GM12878 (cell line): ENCODE results near the gene VDR. TPM values are rescaled to one million over a fixed set of nuclear protein-coding genes. Genes with fewer than 3 reads are reported as not detected.

Experiments used
- ATAC-seq: fragments of 200-7000 bp; cut with Tn5 transposase; 3 replicates; pipeline ENCODE4 v1.9.1; 2020; ENCODE audit warnings: mild to moderate bottlenecking, moderate library complexity
- BruUV-seq: library from RNA; stranded (reverse); fragments of 400-500 nt; replicated peaks from 2 replicates; lab custom pipeline; 2021; lab: Mats Ljungman, UMichigan
- CTCF ChIA-PET: fragments of 300-600 bp; sonication (Branson Sonifier 250); formaldehyde crosslinking; extraction: SDS; loops from one replicate; lab custom pipeline; 2021; ENCODE audit warnings: inconsistent platforms; lab: Yijun Ruan, JAX
- POLR2A ChIA-PET: fragments of 350-600 bp; formaldehyde crosslinking; extraction: SDS; loops from one replicate; lab custom pipeline; 2021; ENCODE audit warnings: inconsistent platforms; lab: Charles Lee
- RAD21 ChIA-PET: fragments of 300-600 bp; sonication (Branson Sonifier 250); formaldehyde crosslinking; loops from one replicate; lab custom pipeline; 2023; ENCODE audit warnings: antibody characterized with exemption; ENCODE audit not compliant: unreplicated experiment; lab: Charles Lee
- SMC1A ChIA-PET: fragments of 300-600 bp; sonication (Branson Sonifier 250); formaldehyde crosslinking; loops from one replicate; lab custom pipeline; 2023; ENCODE audit not compliant: unreplicated experiment, uncharacterized antibody; lab: Charles Lee
- DNase-seq: peaks from one replicate; pipeline ENCODE4 v3.0.0-alpha.2; 2011; ENCODE audit warnings: low read depth, low spot score
- FAIRE-seq: peaks from 3 replicates; lab custom pipeline; 2011; peaks lifted over from hg19 to GRCh38; lab: Jason Lieb, UNC
- H2AFZ ChIP-seq: 2 replicates; pipeline ENCODE4 v1.6.0; 2011; ENCODE audit warnings: low read depth, low read length, control low read depth; ENCODE audit not compliant: control insufficient read depth
- H3K27ac ChIP-seq: 2 replicates; pipeline ENCODE4 v1.5.1; 2011; ENCODE audit warnings: control low read depth; ENCODE audit not compliant: control insufficient read depth, insufficient read depth
- H3K27me3 ChIP-seq, 2 experiments: replicated peaks in 1 of 2; 2 replicates each; pipeline versions ENCODE4 v1.6.0 to v1.6.1; 2011; ENCODE audit warnings: low read length in 1 of 2; ENCODE audit not compliant: control insufficient read depth in 2 of 2, insufficient read depth in 2 of 2
- H3K36me3 ChIP-seq, 2 experiments: 2 replicates each; pipeline ENCODE4 v1.5.1; 2011; ENCODE audit warnings: low read length in 1 of 2; ENCODE audit not compliant: control insufficient read depth in 2 of 2, insufficient read depth in 2 of 2
- H3K4me1 ChIP-seq: 2 replicates; pipeline ENCODE4 v1.6.1; 2011; ENCODE audit warnings: mild to moderate bottlenecking, low read length, moderate library complexity, mixed read lengths; ENCODE audit not compliant: control insufficient read depth, insufficient read depth
- H3K4me2 ChIP-seq: 2 replicates; pipeline ENCODE4 v1.6.0; 2011; ENCODE audit warnings: control low read depth; ENCODE audit not compliant: control insufficient read depth, insufficient read depth
- H3K4me3 ChIP-seq: fragments of 200-600 bp; sonication (generic); 2 replicates; pipeline ENCODE4 v1.5.1; 2016
- H3K79me2 ChIP-seq: 2 replicates; pipeline ENCODE4 v1.6.0; 2011; ENCODE audit warnings: low read length; ENCODE audit not compliant: control insufficient read depth, insufficient read depth
- H3K9ac ChIP-seq: 2 replicates; pipeline ENCODE4 v1.8.0; 2011; ENCODE audit warnings: low read length, control low read depth, mixed read lengths; ENCODE audit not compliant: control insufficient read depth, insufficient read depth
- H3K9me3 ChIP-seq: replicated peaks from 3 replicates; pipeline ENCODE4 v1.5.1; 2011; ENCODE audit warnings: mild to moderate bottlenecking, low read length; ENCODE audit not compliant: control insufficient read depth, insufficient read depth
- H4K20me1 ChIP-seq: 2 replicates; pipeline ENCODE4 v1.6.0; 2011; ENCODE audit not compliant: control insufficient read depth, insufficient read depth
- E2F8 ChIP-seq: fragments of 450-650 bp; IDR thresholded peaks from 2 replicates; pipeline ENCODE4 v1.6.1; 2018; ENCODE audit warnings: mild to moderate bottlenecking, low read depth, moderate library complexity; ENCODE audit not compliant: partially characterized antibody
- EP300 ChIP-seq, 2 experiments: fragments of 150-350 bp in 1 of 2; IDR thresholded peaks; 2 replicates each; pipeline ENCODE4 v1.6.1; 2011 to 2012; ENCODE audit warnings: low read depth in 2 of 2, low read length in 2 of 2, borderline replicate concordance in 1 of 2, improper control_type of control experiment in 1 of 2, inconsistent platforms in 1 of 2; ENCODE audit not compliant: control insufficient read depth in 1 of 2
- ETV6 ChIP-seq, 2 experiments: fragments of 450-650 bp in 1 of 2; IDR thresholded peaks in 1 of 2; conservative IDR thresholded peaks in 1 of 2; 2 replicates each; pipeline ENCODE4 v1.6.1; 2014; ENCODE audit warnings: antibody characterized with exemption in 1 of 2, borderline replicate concordance in 1 of 2, low read depth in 1 of 2, mild to moderate bottlenecking in 1 of 2, moderate library complexity in 1 of 2
- FOS ChIP-seq: IDR thresholded peaks from 3 replicates; pipeline ENCODE4 v1.6.1; 2011; ENCODE audit warnings: borderline replicate concordance; ENCODE audit not compliant: insufficient read length; ENCODE audit errors: extremely low read depth
- IKZF2 ChIP-seq, 2 experiments: fragments of 450-650 bp; IDR thresholded peaks; 2 replicates each; pipeline ENCODE4 v1.6.1; 2017; ENCODE audit warnings: mild to moderate bottlenecking in 2 of 2, moderate library complexity in 2 of 2
- POLR2AphosphoS2 ChIP-seq: IDR thresholded peaks from 2 replicates; pipeline ENCODE4 v1.6.1; 2011; ENCODE audit warnings: low read depth, mild to moderate bottlenecking, low read length, improper control_type of control experiment, moderate library complexity
- SMAD1 ChIP-seq: fragments of 450-650 bp; IDR thresholded peaks from 2 replicates; pipeline ENCODE4 v1.6.1; 2018; ENCODE audit warnings: mild to moderate bottlenecking, low read depth; ENCODE audit not compliant: partially characterized antibody
- USF2 ChIP-seq: IDR thresholded peaks from 2 replicates; pipeline ENCODE4 v1.6.1; 2011; ENCODE audit warnings: low read depth, low read length, improper control_type of control experiment, borderline replicate concordance
- WRNIP1 ChIP-seq: IDR thresholded peaks from 2 replicates; pipeline ENCODE4 v1.6.1; 2011; ENCODE audit warnings: low read depth, low read length, improper control_type of control experiment, borderline replicate concordance
- YY1 ChIP-seq: IDR thresholded peaks from 2 replicates; pipeline ENCODE4 v1.6.1; 2011; ENCODE audit warnings: low read depth, mild to moderate bottlenecking, low read length
- ZNF274 ChIP-seq: IDR thresholded peaks from one replicate; pipeline ENCODE4 v1.8.0; 2011; ENCODE audit not compliant: insufficient read length, insufficient read depth
- WGBS: methylation state at CpG from one replicate; pipeline ENCODE4 v1.1.6; 2016; ENCODE audit warnings: low lambda C conversion rate; ENCODE audit not compliant: insufficient replicate concordance, insufficient coverage; ENCODE audit errors: missing lambda C conversion rate; 5-methylcytosine and 5-hydroxymethylcytosine counted together
- in situ Hi-C: fragments of 300-500 bp; cut with MboI; formaldehyde crosslinking; loops from 9 replicates; pipeline ENCODE4 v1.14.3; 2018; ENCODE audit warnings: mixed read lengths
- intact Hi-C: fragments of 100-400 bp; cut with micrococcal nuclease; formaldehyde crosslinking; loops from one replicate; pipeline ENCODE4 v1.14.2; 2022; ENCODE audit not compliant: unreplicated experiment
- polyA plus RNA-seq, 11 experiments: library from polyadenylated mRNA; depleted of rRNA in 4 of 11; unstranded in 6 of 11; stranded (reverse) in 5 of 11; fragments of >200 nt; fragmentation: Nextera tagmentation in 4 of 11; fragmentation: Illumina TruSeq in 1 of 11; extraction: Ambion mirVana in 4 of 11; extraction: Trizol in 1 of 11; gene quantifications; 1 replicate in 1 of 11; 2 replicates in 10 of 11; pipeline versions ENCODE4 v1.2.1 to v1.2.3, GENCODE V29; 2011 to 2016; ENCODE audit warnings: inconsistent platforms in 2 of 11, missing spikeins in 2 of 11, low read depth in 1 of 11
- total RNA-seq, 4 experiments: library from RNA; depleted of rRNA in 3 of 4; stranded (reverse); fragments of >200 nt in 3 of 4; fragmentation: Illumina TruSeq in 1 of 4; extraction: Trizol in 1 of 4; gene quantifications; 2 replicates each; pipeline versions ENCODE4 v1.2.1 to v1.2.3, GENCODE V29; 2013 to 2021

VDR gene
- total and polyA plus RNA-seq, 10 of the 15 experiments (the other 5 are each of a cell fraction or from before 2014, with no cell fraction given) = 0.27 to 7.9 (median 3.0) TPM

GRCh38 chr12:47863467-47863866 lies 41.3 kb downstream of the VDR start:
- ChIA-PET RAD21 (interaction anchor here (1.5 kb wide), 1 partner anchor 20 kb away, joined by 4 read pairs; no protein-coding TSS in a partner anchor), POLR2A (no interaction called here), CTCF (interaction anchor here (8.3 kb wide), 1 partner anchor 21 kb away, joined by 94 read pairs; no protein-coding TSS in a partner anchor), SMC1A (no interaction called here)
- DNase-seq (no peak), FAIRE-seq (no peak), ATAC-seq (no peak)
- no peak overlapping the region for H3K27ac ChIP-seq
- 75% methylated on average over 7 of the region's 7 CpGs for WGBS
- H3K4me2 ChIP-seq = no peak overlapping the region
- no peaks in the 10 kb centered on the region for H4K20me1 ChIP-seq
- H3K4me1 ChIP-seq = peaks cover 10% of the 10 kb centered on the region
- no peaks in the 10 kb centered on the region for H3K27me3 ChIP-seq
- TF ChIP-seq USF2 (no peak), POLR2AphosphoS2 (no peak), IKZF2 (IDR thresholded peaks at IDR 0.05) (no peak), YY1 (no peak), EP300 (IDR thresholded peaks at IDR 0.05; ENCODE audit: borderline replicate concordance in 1 of 2, control insufficient read depth in 1 of 2, low read depth in 2 of 2, low read length in 2 of 2) (no peak), E2F8 (no peak), SMAD1 (no peak), ZNF274 (no peak), ETV6 (conservative IDR thresholded peaks at IDR 0.05 in 1 of 2, IDR thresholded peaks at IDR 0.05 in 1 of 2; ENCODE audit: borderline replicate concordance in 1 of 2, low read depth in 1 of 2) (no peak), WRNIP1 (no peak), FOS (no peak)
- H3K36me3 ChIP-seq = no peaks in the 10 kb centered on the region
- no peaks in the 10 kb centered on the region for H3K79me2 ChIP-seq
- intact Hi-C loops = no loop called here
- BruUV-seq = no TSS peak
- H3K9ac ChIP-seq = no peak overlapping the region
- in situ Hi-C loops = no loop called here
- H2AFZ ChIP-seq = no peak overlapping the region
- H3K9me3 ChIP-seq = no peaks in the 10 kb centered on the region
- no peak overlapping the region for H3K4me3 ChIP-seq
